Loucy (cell line): ENCODE data around the gene AKAP13.
"Not testable (repeated sequence)": the region's sequence is repeated elsewhere in the genome, so short reads cannot be mapped to it uniquely, and the experiment has no call there.

Experiments
- EZH2phosphoT487 ChIP-seq: fragments of 200-600 bp; IDR thresholded peaks from 2 replicates; pipeline ENCODE4 v1.6.1; 2018; ENCODE audit warnings: antibody characterized with exemption, mild to moderate bottlenecking, moderate library complexity, borderline replicate concordance
- TF ChIP-seq, protein P1 (sequence below): fragments of 200-600 bp; sonication (generic); conservative IDR thresholded peaks from 2 replicates; pipeline ENCODE4 v1.5.1; 2014; ENCODE audit warnings: mild to moderate bottlenecking, antibody characterized with exemption, low read length

DNA sequence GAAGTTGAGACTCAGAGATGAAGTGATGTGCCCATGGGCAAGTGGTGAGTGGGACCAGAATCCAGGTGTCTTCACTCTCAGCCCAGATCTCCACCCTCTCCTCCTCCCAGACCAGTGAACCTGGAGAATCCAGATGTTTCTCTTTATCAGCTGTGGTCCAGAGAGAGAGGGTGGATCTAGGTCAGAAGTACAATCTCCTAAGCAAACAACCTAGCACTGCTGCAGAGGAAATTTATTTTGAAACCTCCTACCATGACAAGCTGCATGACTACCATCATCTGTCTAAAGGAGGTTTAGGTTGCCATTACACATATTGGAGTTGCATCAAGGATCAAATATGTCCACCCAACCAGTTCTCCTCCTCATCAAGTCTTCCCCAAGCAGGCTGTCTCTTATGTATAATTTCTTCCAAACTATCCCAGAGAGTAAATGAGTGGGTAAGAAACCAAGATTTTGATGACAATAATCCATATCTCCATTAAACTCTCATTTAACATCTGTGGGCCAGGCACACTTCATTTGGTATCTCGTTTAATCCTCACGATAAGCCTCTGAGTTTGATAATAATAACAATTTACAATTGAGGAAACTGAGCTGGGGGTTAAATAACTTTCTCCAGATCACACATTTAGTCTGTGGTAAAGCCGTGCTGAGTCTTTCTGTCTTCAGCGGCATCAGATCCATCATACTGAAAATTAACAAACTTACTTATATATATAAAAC is 35.0 kb upstream of the AKAP13 start:
- TF ChIP-seq EZH2phosphoT487: not testable (repeated sequence)
- TF ChIP-seq, protein P1, sequence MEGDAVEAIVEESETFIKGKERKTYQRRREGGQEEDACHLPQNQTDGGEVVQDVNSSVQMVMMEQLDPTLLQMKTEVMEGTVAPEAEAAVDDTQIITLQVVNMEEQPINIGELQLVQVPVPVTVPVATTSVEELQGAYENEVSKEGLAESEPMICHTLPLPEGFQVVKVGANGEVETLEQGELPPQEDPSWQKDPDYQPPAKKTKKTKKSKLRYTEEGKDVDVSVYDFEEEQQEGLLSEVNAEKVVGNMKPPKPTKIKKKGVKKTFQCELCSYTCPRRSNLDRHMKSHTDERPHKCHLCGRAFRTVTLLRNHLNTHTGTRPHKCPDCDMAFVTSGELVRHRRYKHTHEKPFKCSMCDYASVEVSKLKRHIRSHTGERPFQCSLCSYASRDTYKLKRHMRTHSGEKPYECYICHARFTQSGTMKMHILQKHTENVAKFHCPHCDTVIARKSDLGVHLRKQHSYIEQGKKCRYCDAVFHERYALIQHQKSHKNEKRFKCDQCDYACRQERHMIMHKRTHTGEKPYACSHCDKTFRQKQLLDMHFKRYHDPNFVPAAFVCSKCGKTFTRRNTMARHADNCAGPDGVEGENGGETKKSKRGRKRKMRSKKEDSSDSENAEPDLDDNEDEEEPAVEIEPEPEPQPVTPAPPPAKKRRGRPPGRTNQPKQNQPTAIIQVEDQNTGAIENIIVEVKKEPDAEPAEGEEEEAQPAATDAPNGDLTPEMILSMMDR: not testable (repeated sequence)
